Astrocyte of the cerebellum (primary cell): Measurements from ENCODE around the gene ATP6V0A4.

Source experiments
- DNase-seq: peaks from one replicate; pipeline ENCODE4 v3.0.0-alpha.2; 2011; ENCODE audit warnings: low read depth
- H3K4me3 ChIP-seq: 2 replicates; pipeline ENCODE4 v1.5.1; 2011; ENCODE audit warnings: mild to moderate bottlenecking, low read depth, low read length, moderate library complexity
- CTCF ChIP-seq: IDR thresholded peaks from 2 replicates; pipeline ENCODE4 v1.5.1; 2012; ENCODE audit warnings: low read length, low read depth, moderate library complexity, mild to moderate bottlenecking; ENCODE audit errors: missing control alignments
- in situ Hi-C: cut with HindIII; loops from 2 replicates; pipeline ENCODE4 v1.10.0; 2017; ENCODE audit warnings: low sequenced_read_pairs

Gene ATP6V0A4

GRCh38 chr7:138755842-138756590 is 42.0 kb downstream of the ATP6V0A4 start:
- in situ Hi-C loops = no loop called here
- TF ChIP-seq CTCF = no peak
- no peak for DNase-seq
- no peak overlapping the region for H3K4me3 ChIP-seq

GRCh38 chr7:138755331-138755747 is 42.7 kb downstream of the ATP6V0A4 start:
- TF ChIP-seq CTCF = no peak
- in situ Hi-C loops = no loop called here
- H3K4me3 ChIP-seq = no peak overlapping the region
- no peak for DNase-seq

- DNase-seq = no peak
- in situ Hi-C loops = no loop called here
- H3K4me3 ChIP-seq = no peak overlapping the region
- TF ChIP-seq CTCF = no peak
Observed at GRCh38 chr7:138753610-138754009, 44.4 kb downstream of the ATP6V0A4 start.

- TF ChIP-seq CTCF = no peak
- H3K4me3 ChIP-seq = no peak overlapping the region
- in situ Hi-C loops = no loop called here
Observed at GRCh38 chr7:138753150-138753518, 44.9 kb downstream of the ATP6V0A4 start.

GRCh38 chr7:138752518-138753149 is 45.4 kb downstream of the ATP6V0A4 start:
- DNase-seq = no peak
- in situ Hi-C loops = no loop called here
- TF ChIP-seq CTCF = no peak
- H3K4me3 ChIP-seq = no peak overlapping the region

More at GRCh38 chr7:138753150-138753518, 44.9 kb downstream of the ATP6V0A4 start:
- DNase-seq = no peak

GRCh38 chr7:138750901-138751464 is 47.0 kb downstream of the ATP6V0A4 start:
- no peak for DNase-seq
- no peak for TF ChIP-seq CTCF
- H3K4me3 ChIP-seq = no peak overlapping the region
- in situ Hi-C loops = no loop called here
